OCI-LY3 (cell line): Measurements from ENCODE around the gene B4GALT6.

Experiments
- EZH2phosphoT487 ChIP-seq: fragments of 200-600 bp; shearing (Covaris generic); IDR thresholded peaks from 2 replicates; pipeline ENCODE4 v1.6.1; 2018; ENCODE audit warnings: antibody characterized with exemption, mixed run types, low read depth
- TF ChIP-seq, protein P1 (sequence below): fragments of 200-600, 300-600 bp; sonication (generic); IDR thresholded peaks from 2 replicates; pipeline ENCODE4 v1.5.1; 2014; ENCODE audit warnings: antibody characterized with exemption, low read length, low read depth

DNA sequence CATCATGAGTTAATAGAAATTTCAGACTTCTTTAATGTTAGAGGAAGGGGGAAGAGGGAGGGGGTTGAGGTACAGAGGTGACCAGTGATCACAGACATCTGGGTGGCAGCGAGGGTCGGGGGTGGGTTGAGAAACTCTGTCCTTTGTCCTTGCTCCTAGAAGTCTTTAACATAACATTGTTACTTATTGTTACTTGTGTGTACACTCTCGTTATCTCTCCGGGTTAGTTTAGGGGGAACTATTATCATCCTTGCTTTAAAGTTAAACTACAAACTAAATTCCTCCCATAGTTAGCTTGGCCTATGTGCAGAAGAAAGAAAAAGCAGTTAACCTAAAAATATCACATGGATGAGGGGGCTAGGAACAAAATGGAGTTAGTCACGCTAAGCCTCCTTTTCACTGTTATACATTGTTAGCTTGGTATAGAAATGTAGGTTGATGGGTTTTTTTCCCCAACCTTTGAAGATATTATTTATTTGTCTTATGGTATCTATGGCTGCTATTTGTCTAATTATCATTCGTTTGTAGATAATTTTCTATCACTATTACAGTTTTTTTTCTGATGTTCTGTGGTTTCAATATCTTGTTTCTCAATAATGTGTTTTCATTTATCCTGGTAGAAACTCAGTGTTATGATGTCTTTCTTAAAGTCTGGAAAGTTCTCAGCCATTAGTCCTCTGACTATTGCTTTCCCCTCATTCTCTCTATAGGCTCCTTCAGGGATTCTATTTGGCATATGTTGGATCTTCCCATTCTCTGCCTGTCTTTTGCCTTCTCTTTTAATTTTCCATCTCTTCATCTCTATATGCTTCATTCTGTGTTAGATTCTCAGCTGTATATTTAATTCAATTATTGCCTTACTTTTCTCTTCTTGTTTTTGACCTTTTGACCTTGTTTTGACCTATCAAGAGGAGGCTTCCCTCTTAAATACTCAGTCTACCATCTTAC lies 13.2 kb upstream of the B4GALT6 start:
- TF ChIP-seq, protein P1, sequence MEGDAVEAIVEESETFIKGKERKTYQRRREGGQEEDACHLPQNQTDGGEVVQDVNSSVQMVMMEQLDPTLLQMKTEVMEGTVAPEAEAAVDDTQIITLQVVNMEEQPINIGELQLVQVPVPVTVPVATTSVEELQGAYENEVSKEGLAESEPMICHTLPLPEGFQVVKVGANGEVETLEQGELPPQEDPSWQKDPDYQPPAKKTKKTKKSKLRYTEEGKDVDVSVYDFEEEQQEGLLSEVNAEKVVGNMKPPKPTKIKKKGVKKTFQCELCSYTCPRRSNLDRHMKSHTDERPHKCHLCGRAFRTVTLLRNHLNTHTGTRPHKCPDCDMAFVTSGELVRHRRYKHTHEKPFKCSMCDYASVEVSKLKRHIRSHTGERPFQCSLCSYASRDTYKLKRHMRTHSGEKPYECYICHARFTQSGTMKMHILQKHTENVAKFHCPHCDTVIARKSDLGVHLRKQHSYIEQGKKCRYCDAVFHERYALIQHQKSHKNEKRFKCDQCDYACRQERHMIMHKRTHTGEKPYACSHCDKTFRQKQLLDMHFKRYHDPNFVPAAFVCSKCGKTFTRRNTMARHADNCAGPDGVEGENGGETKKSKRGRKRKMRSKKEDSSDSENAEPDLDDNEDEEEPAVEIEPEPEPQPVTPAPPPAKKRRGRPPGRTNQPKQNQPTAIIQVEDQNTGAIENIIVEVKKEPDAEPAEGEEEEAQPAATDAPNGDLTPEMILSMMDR: no peak
- TF ChIP-seq EZH2phosphoT487: no peak
